PC-9 (cell line): ENCODE data around the gene FIZ1. TPM values are rescaled to one million over a fixed set of nuclear protein-coding genes. Genes with fewer than 3 reads are reported as not detected.

ENCODE experiments used
- BruUV-seq: library from RNA; stranded (reverse); fragments of 400-500 nt; replicated peaks from 2 replicates; lab custom pipeline; 2021; lab: Mats Ljungman, UMichigan
- CTCF ChIA-PET: fragments of 300-600 bp; sonication (Branson Sonifier 250); formaldehyde crosslinking; loops from one replicate; lab custom pipeline; 2022; ENCODE audit warnings: antibody characterized with exemption; lab: Charles Lee
- POLR2A ChIA-PET: fragments of 300-600 bp; sonication (Branson Sonifier 250); formaldehyde crosslinking; loops from one replicate; lab custom pipeline; 2022; ENCODE audit warnings: antibody characterized with exemption; ENCODE audit not compliant: unreplicated experiment; lab: Charles Lee
- DNase-seq, 2 experiments: peaks; one replicate each; pipeline versions ENCODE4 v3.0.0 to v3.0.0-alpha.2; 2015 to 2022; ENCODE audit warnings: mixed read lengths in 1 of 2
- H2AFZ ChIP-seq: fragments of 200-600 bp; sonication (generic); 2 replicates; pipeline ENCODE4 v1.8.1; 2017; ENCODE audit warnings: antibody characterized with exemption
- H3F3A ChIP-seq: fragments of 200-600 bp; sonication (generic); 2 replicates; pipeline ENCODE4 v1.8.1; 2017; ENCODE audit warnings: antibody characterized with exemption, mild to moderate bottlenecking, low read depth; ENCODE audit not compliant: insufficient read depth
- H3K27ac ChIP-seq: fragments of 200-600 bp; sonication (generic); 2 replicates; pipeline ENCODE4 v1.6.1; 2016; ENCODE audit warnings: mixed run types
- H3K27me3 ChIP-seq: fragments of 200-600 bp; sonication (generic); 2 replicates; pipeline ENCODE4 v1.6.1; 2016; ENCODE audit warnings: low read depth, mixed run types; ENCODE audit not compliant: insufficient read depth
- H3K36me3 ChIP-seq: fragments of 200-600 bp; sonication (generic); 2 replicates; pipeline ENCODE4 v1.6.1; 2016; ENCODE audit warnings: low read depth, mixed run types
- H3K4me1 ChIP-seq: fragments of 200-600 bp; sonication (generic); replicated peaks from 2 replicates; pipeline ENCODE4 v1.6.1; 2016; ENCODE audit warnings: mixed run types; ENCODE audit not compliant: insufficient read depth
- H3K4me2 ChIP-seq: fragments of 200-600 bp; sonication (generic); 2 replicates; pipeline ENCODE4 v1.6.1; 2017; ENCODE audit warnings: mixed run types
- H3K4me3 ChIP-seq: fragments of 200-600 bp; sonication (generic); 2 replicates; pipeline ENCODE4 v1.6.1; 2016; ENCODE audit warnings: mixed run types
- H3K79me2 ChIP-seq: fragments of 200-600 bp; sonication (generic); 2 replicates; pipeline ENCODE4 v1.6.1; 2017; ENCODE audit warnings: low read depth, mixed run types
- H3K9me2 ChIP-seq: fragments of 200-600 bp; sonication (generic); 2 replicates; pipeline ENCODE4 v1.8.1; 2017; ENCODE audit warnings: mild to moderate bottlenecking; ENCODE audit not compliant: insufficient read depth
- H3K9me3 ChIP-seq: fragments of 200-600 bp; sonication (generic); 2 replicates; pipeline ENCODE4 v1.8.1; 2016; ENCODE audit warnings: low read depth; ENCODE audit not compliant: insufficient read depth
- H4K20me1 ChIP-seq: fragments of 200-600 bp; sonication (generic); 2 replicates; pipeline ENCODE4 v1.8.1; 2017; ENCODE audit not compliant: insufficient read depth
- EZH2 ChIP-seq: fragments of 200-600 bp; sonication (generic); IDR thresholded peaks from 2 replicates; pipeline ENCODE4 v1.8.0; 2017; ENCODE audit warnings: antibody characterized with exemption, low read depth
- intact Hi-C: fragments of 100-400 bp; cut with micrococcal nuclease; formaldehyde crosslinking; loops from one replicate; pipeline ENCODE4 v1.10.0; 2022; ENCODE audit not compliant: unreplicated experiment
- total RNA-seq: library from RNA; stranded (reverse); gene quantifications from 2 replicates; pipeline ENCODE4 v1.2.3, GENCODE V29; 2021
- TF ChIP-seq, protein P1 (sequence below): fragments of 200-600 bp; sonication (generic); conservative IDR thresholded peaks from 2 replicates; pipeline ENCODE4 v1.6.1; 2017; ENCODE audit warnings: mixed run types, antibody characterized with exemption, mild to moderate bottlenecking, moderate library complexity

FIZ1 gene
- total RNA-seq, 1 experiment from 2014 or later, result 25.4 TPM

GRCh38 chr19:55632463-55632834 lies 33.1 kb upstream of the FIZ1 start:
- no peaks in the 10 kb centered on the region for H3K9me2 ChIP-seq
- peaks cover 21% of the 10 kb centered on the region for H3F3A ChIP-seq
- no peaks in the 10 kb centered on the region for H4K20me1 ChIP-seq
- H2AFZ ChIP-seq, result no peak overlapping the region
- TF ChIP-seq, protein P1, sequence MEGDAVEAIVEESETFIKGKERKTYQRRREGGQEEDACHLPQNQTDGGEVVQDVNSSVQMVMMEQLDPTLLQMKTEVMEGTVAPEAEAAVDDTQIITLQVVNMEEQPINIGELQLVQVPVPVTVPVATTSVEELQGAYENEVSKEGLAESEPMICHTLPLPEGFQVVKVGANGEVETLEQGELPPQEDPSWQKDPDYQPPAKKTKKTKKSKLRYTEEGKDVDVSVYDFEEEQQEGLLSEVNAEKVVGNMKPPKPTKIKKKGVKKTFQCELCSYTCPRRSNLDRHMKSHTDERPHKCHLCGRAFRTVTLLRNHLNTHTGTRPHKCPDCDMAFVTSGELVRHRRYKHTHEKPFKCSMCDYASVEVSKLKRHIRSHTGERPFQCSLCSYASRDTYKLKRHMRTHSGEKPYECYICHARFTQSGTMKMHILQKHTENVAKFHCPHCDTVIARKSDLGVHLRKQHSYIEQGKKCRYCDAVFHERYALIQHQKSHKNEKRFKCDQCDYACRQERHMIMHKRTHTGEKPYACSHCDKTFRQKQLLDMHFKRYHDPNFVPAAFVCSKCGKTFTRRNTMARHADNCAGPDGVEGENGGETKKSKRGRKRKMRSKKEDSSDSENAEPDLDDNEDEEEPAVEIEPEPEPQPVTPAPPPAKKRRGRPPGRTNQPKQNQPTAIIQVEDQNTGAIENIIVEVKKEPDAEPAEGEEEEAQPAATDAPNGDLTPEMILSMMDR, result peak; percentile 96
- no peak for TF ChIP-seq EZH2
- peaks cover 27% of the 10 kb centered on the region for H3K79me2 ChIP-seq
- no peaks in the 10 kb centered on the region for H3K27me3 ChIP-seq
- no TSS peak for BruUV-seq
- no peak overlapping the region for H3K4me3 ChIP-seq
- intact Hi-C loops, result loop anchor here (2.0 to 10.0 kb wide), 7 partner anchors 442 to 1462 kb away; no protein-coding TSS in a partner anchor
- no peaks in the 10 kb centered on the region for H3K9me3 ChIP-seq
- POLR2A ChIA-PET, result interaction anchor here (0.5 to 0.7 kb wide), 4 partner anchors 33 to 1495 kb away, joined by 3 to 7 read pairs (median 5); partner anchors contain the start of genes CNOT3 and FIZ1
- no peaks in the 10 kb centered on the region for H3K36me3 ChIP-seq
- DNase-seq, result peak; percentile 84 to 89
- no peak overlapping the region for H3K27ac ChIP-seq
- H3K4me1 ChIP-seq, result peaks cover 12% of the 10 kb centered on the region
- CTCF ChIA-PET, result interaction anchor here (0.7 to 2.1 kb wide), 6 partner anchors 43 to 701 kb away, joined by 3 to 10 read pairs (median 4); no protein-coding TSS in a partner anchor
- 0 out of 2 replicates have a peak overlapping the region, but pooled peaks have one; percentile 63 for H3K4me2 ChIP-seq

GRCh38 chr19:55626350-55626749 lies 27.0 kb upstream of the FIZ1 start:
- H2AFZ ChIP-seq, result no peak overlapping the region
- POLR2A ChIA-PET, result interaction anchor here (0.6 kb wide), 1 partner anchor 140 kb away, joined by 7 read pairs; no protein-coding TSS in a partner anchor
- BruUV-seq, result no TSS peak
- CTCF ChIA-PET, result interaction anchor here (0.5 to 1.0 kb wide), 2 partner anchors 16 to 159 kb away, joined by 5 to 6 read pairs; no protein-coding TSS in a partner anchor
- no peak for TF ChIP-seq EZH2
- TF ChIP-seq, protein P1, result no peak
- peaks cover 14% of the 10 kb centered on the region for H3K4me1 ChIP-seq
- peaks cover 12% of the 10 kb centered on the region for H3F3A ChIP-seq
- intact Hi-C loops, result no loop called here
- peak in 1 of 2 experiments; percentile 32 for DNase-seq
- no peaks in the 10 kb centered on the region for H3K27me3 ChIP-seq
- H3K9me3 ChIP-seq, result no peaks in the 10 kb centered on the region
- H3K79me2 ChIP-seq, result no peaks in the 10 kb centered on the region
- H3K4me3 ChIP-seq, result no peak overlapping the region
- H3K9me2 ChIP-seq, result no peaks in the 10 kb centered on the region
- peaks cover 8% of the 10 kb centered on the region for H4K20me1 ChIP-seq
- H3K27ac ChIP-seq, result no peak overlapping the region
- no peaks in the 10 kb centered on the region for H3K36me3 ChIP-seq
- no peak overlapping the region for H3K4me2 ChIP-seq

- H3K36me3 ChIP-seq, result no peaks in the 10 kb centered on the region
These were observed 25.6 kb upstream of the FIZ1 start for GRCh38 chr19:55625004-55625326.

More at GRCh38 chr19:55625004-55625326, 25.6 kb upstream of the FIZ1 start:
- Histone ChIP-seq H3K4me1 (peaks cover 14% of the 10 kb centered on the region), H3K79me2 (no peaks in the 10 kb centered on the region), H3K9me2 (no peaks in the 10 kb centered on the region), H3K4me2 (peak overlapping the region; percentile 92), H3K27ac (peak overlapping the region; percentile 75), H4K20me1 (peaks cover 8% of the 10 kb centered on the region), H3F3A (peaks cover 17% of the 10 kb centered on the region), H3K9me3 (no peaks in the 10 kb centered on the region), H3K27me3 (no peaks in the 10 kb centered on the region), H3K4me3 (peak overlapping the region; percentile 62), H2AFZ (peak overlapping the region; percentile 88)
- TSS peak; percentile 90 for BruUV-seq
- CTCF ChIA-PET, result interaction anchor here (0.6 to 1.0 kb wide), 5 partner anchors 16 to 366 kb away, joined by 3 to 14 read pairs (median 8); partner anchors contain the start of gene PPP6R1
- intact Hi-C loops, result no loop called here
- POLR2A ChIA-PET, result interaction anchor here (0.6 to 1.0 kb wide), 7 partner anchors 19 to 550 kb away, joined by 3 to 11 read pairs (median 4); partner anchors contain the start of gene ZNF628
- TF ChIP-seq, protein P1, result no peak
- no peak for TF ChIP-seq EZH2
- no peak for DNase-seq
